Measurements from ENCODE around the gene TRAPPC11. TPM values are rescaled to one million over a fixed set of nuclear protein-coding genes. Genes with fewer than 3 reads are reported as not detected.
A peak's percentile ranks its signal among the peaks of the same experiment; 100 is the strongest.

Gene TRAPPC11
- total RNA-seq, 1 donor from 2014 or later: 38.1 TPM

DNA sequence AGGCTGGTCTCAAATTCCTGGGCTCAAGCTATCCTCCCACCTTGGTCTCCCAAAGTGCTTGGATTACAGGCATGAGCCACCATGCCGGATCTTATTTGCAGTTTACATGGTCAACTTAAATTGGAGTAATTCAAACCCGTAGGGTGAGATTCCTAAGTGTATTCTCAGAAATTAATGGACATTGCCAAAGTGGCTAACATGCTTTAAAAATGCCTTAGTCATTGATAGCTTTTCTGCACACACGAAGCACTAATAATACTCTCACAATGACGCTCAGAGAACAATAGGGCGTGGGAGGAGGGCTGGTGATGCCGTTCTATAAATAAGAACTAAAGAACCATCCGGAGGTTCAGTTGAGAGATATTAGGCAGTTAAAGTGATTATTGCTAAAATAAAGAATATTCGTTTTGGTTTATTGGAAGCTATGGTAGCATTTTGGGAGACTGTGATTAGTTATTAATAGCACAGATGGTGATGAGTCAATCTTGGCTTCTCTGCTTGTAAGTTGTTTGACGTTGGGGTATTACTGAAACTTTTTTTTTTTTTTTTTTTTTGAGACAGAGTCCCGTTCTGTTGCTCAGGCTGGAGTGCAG lies 79.1 kb downstream of the TRAPPC11 start:
- H3K4me3 ChIP-seq (ENCODE audit: low read depth, low read length): no peak overlapping the region
- DNase-seq (ENCODE audit: low read depth): no peak
- TF ChIP-seq, protein P1, sequence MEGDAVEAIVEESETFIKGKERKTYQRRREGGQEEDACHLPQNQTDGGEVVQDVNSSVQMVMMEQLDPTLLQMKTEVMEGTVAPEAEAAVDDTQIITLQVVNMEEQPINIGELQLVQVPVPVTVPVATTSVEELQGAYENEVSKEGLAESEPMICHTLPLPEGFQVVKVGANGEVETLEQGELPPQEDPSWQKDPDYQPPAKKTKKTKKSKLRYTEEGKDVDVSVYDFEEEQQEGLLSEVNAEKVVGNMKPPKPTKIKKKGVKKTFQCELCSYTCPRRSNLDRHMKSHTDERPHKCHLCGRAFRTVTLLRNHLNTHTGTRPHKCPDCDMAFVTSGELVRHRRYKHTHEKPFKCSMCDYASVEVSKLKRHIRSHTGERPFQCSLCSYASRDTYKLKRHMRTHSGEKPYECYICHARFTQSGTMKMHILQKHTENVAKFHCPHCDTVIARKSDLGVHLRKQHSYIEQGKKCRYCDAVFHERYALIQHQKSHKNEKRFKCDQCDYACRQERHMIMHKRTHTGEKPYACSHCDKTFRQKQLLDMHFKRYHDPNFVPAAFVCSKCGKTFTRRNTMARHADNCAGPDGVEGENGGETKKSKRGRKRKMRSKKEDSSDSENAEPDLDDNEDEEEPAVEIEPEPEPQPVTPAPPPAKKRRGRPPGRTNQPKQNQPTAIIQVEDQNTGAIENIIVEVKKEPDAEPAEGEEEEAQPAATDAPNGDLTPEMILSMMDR (conservative IDR thresholded peaks at IDR 0.05; ENCODE audit: low read depth, low read length): no peak

DNA sequence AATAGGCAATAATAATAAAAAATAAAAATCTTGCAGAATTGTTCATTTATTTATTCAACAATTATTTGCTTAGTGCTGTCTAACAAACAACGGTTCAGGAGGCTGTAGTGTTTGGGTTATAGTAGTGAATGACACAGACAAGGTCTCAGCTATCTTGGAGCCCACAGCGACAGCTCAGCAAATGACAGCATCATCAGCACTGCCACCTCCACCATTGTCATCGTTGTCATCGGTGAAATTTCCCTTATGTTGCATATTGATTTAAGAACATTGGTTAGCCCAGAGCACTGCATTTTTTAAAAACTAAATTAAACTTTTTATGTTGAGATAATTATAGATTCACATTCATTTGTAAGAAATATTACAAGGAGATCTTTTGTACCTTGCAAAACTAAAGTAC lies 79.9 kb downstream of the TRAPPC11 start:
- H3K4me3 ChIP-seq (ENCODE audit: low read depth, low read length): no peak overlapping the region
- TF ChIP-seq, protein P1 (conservative IDR thresholded peaks at IDR 0.05; ENCODE audit: low read depth, low read length): no peak
- DNase-seq (ENCODE audit: low read depth): no peak

DNA sequence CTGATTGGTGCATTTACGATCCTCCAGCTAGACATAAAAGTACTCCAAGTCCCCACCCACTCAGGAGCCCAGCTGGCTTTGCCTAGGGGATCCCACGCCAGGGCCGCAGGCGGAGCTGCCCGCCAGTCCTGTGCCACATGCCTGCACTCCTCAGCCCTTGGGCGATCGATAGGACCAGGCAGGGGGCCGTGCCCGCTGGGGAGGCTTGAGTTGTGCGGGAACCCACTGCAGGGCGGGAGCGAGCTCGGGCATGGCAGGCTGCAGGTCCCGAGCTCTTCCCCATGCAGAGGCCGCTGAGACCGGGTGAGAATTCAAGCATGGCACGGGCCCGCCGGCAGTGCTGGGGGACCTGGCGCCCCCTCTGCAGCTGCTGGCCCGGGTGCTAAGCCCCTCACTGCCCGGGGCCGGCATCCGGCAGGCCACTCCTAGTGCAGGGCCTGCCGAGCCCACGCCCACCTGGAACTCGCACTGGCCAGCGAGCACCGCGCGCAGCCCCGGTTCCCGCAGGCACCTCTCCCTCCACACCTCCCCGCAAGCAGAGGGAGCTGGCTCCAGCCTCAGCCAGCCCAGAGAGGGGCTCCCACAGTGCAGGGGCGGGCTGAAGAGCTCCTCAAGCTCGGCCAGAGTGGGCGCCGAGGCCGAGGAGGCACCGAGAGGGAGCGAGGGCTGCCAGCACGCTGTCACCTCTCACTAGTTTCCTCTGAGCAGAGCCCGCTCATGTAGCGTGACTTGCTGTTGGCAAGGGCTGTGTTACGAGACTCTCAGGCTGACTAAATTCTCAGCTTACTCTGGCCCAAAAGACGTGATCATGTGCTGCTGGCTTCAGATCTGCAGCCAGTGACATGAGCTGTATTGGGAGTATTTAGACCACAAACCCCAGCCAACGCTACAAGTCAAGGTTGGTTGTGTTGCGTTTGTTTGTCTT lies 87.5 kb downstream of the TRAPPC11 start:
- peak; percentile 98 for DNase-seq (ENCODE audit: low read depth)
- TF ChIP-seq, protein P1 (conservative IDR thresholded peaks at IDR 0.05; ENCODE audit: low read depth, low read length): no peak
- peak overlapping the region; percentile 36 for H3K4me3 ChIP-seq (ENCODE audit: low read depth, low read length)

DNA sequence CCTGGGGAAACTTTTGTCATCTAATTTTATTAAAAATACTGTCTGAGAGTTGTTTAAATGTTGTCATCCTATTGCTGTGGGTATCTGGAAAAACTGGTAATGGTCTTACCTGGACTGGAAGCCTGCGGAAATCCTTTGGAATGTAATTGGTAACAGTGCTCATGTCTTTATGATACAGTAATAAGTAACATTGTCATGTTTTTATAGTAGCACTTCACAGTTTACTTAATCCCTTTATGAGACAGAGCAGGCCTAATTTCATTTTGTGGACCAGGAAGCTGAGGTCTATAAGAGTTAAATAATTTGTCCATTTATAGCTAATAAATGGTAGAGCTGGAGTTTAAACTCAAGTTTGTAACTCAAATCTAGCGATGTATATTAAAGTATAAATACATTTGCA lies 88.3 kb downstream of the TRAPPC11 start:
- TF ChIP-seq, protein P1 (conservative IDR thresholded peaks at IDR 0.05; ENCODE audit: low read depth, low read length): no peak
- DNase-seq (ENCODE audit: low read depth): no peak

DNA sequence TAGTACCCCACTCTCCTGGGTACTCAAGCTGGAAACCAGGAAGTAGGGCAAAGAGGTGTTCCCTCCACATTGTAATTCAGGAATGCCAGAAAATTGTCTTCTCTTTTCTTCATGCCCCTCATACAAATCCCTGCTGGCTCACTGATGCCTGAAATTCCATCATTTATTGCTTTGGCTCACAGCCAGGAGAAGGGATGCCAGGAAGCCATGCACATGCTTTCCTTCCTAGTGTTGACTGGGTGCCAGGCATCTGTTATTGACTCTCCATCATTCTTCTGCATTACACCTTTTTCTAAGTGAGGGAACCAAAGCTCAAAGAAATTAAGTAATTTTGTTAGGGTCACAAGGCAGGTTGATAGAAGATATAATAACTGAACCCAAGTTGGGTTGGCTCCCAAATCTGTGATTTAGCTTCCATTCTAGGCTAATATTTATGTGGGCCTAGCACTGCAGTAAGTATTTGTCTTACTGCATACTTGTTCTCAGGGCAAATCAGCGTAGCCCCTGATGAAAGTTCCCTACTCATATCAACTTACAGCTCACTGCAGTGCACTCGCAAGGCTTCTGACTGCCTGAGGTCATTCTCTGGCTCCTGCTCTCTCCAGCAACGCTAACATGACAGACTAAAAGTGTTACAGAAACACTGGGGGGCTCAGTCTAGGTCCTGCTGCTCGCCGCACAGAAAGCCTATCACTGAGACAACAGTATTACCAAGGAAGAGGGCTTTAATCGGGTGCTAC lies 89.0 kb downstream of the TRAPPC11 start:
- peak; percentile 54 for DNase-seq (ENCODE audit: low read depth)
- TF ChIP-seq, protein P1 (conservative IDR thresholded peaks at IDR 0.05; ENCODE audit: low read depth, low read length): no peak
- H3K4me3 ChIP-seq (ENCODE audit: low read depth, low read length): no peak overlapping the region

More for the DNA sequence above, 88.3 kb downstream of the TRAPPC11 start:
- H3K4me3 ChIP-seq (ENCODE audit: low read depth, low read length): no peak overlapping the region

DNA sequence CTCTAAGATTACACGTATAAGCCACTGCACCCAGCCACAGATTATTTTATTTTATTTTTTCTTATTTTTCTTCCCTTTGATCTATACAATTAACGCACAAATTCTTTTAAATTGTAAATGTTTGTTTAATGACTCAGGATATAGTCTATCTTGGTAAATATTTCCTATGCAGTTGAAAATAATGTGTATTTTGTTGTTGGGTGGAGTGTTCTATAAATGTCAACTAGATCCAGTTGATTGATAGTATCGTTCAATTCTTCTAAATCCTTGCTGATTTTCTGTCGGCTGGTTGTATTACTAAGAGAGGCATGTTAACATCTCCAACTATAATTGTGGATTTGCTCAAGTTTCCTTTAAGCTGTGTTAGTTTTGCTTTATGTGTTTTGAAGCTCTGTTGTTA lies 92.0 kb downstream of the TRAPPC11 start:
- H3K4me3 ChIP-seq (ENCODE audit: low read depth, low read length): no peak overlapping the region
- TF ChIP-seq, protein P1 (conservative IDR thresholded peaks at IDR 0.05; ENCODE audit: low read depth, low read length): no peak
- DNase-seq (ENCODE audit: low read depth): no peak

Data from epithelial cell of proximal tubule (primary cell).